ENCODE data around the gene SLC25A11. TPM values are rescaled to one million over a fixed set of nuclear protein-coding genes. Genes with fewer than 3 reads are reported as not detected.

Gene SLC25A11
- total and polyA plus RNA-seq, 2 donors = 30.9 to 46.7 TPM

GRCh38 chr17:4902540-4902939, 37.3 kb downstream of the SLC25A11 start:
- Histone ChIP-seq H3K27me3 (ENCODE audit: control insufficient read depth in 2 of 2, insufficient read depth in 1 of 2, low read length in 1 of 2) (peaks cover 40 to 59% of the 10 kb centered on the region in 2 donors), H3K4me1 (ENCODE audit: control insufficient read depth in 2 of 2, insufficient read depth in 2 of 2, low read length in 2 of 2) (peaks cover 11 to 47% of the 10 kb centered on the region in 2 donors), H3K4me3 (ENCODE audit: low read length in 2 of 2) (no peak overlapping the region), H3K36me3 (ENCODE audit: control insufficient read depth in 2 of 2, insufficient read depth in 2 of 2, low read length in 1 of 2) (no peaks in the 10 kb centered on the region), H3K9me3 (ENCODE audit: control insufficient read depth in 2 of 2, insufficient read depth in 1 of 2, low read length in 1 of 2) (peaks cover 3 to 19% of the 10 kb centered on the region in 2 donors), H3K27ac (ENCODE audit: low read depth in 1 of 2, low read length in 1 of 2) (no peak overlapping the region)
- DNase-seq (ENCODE audit: low read depth in 6 of 9, low spot score in 9 of 9) = no peak
- WGBS = 83% methylated on average over 8 of the region's 8 CpGs

- no peak overlapping the region for H3K4me3 ChIP-seq (ENCODE audit: low read length in 2 of 2)
- peaks cover 3 to 19% of the 10 kb centered on the region in 2 donors for H3K9me3 ChIP-seq (ENCODE audit: control insufficient read depth in 2 of 2, insufficient read depth in 1 of 2, low read length in 1 of 2)
- peaks cover under 1 to 5% of the 10 kb centered on the region in 2 donors for H3K36me3 ChIP-seq (ENCODE audit: control insufficient read depth in 2 of 2, insufficient read depth in 2 of 2, low read length in 1 of 2)
- WGBS = 41% methylated on average over 48 of the region's 48 CpGs
- peaks cover 40 to 59% of the 10 kb centered on the region in 2 donors for H3K27me3 ChIP-seq (ENCODE audit: control insufficient read depth in 2 of 2, insufficient read depth in 1 of 2, low read length in 1 of 2)
- peaks cover 11 to 47% of the 10 kb centered on the region in 2 donors for H3K4me1 ChIP-seq (ENCODE audit: control insufficient read depth in 2 of 2, insufficient read depth in 2 of 2, low read length in 2 of 2)
- no peak overlapping the region for H3K27ac ChIP-seq (ENCODE audit: low read depth in 1 of 2, low read length in 1 of 2)
- DNase-seq (ENCODE audit: low read depth in 6 of 9, low spot score in 9 of 9) = no peak
Observed at GRCh38 chr17:4901648-4902344, 38.0 kb downstream of the SLC25A11 start.

GRCh38 chr17:4901108-4901647, 38.7 kb downstream of the SLC25A11 start:
- Histone ChIP-seq H3K9me3 (ENCODE audit: control insufficient read depth in 2 of 2, insufficient read depth in 1 of 2, low read length in 1 of 2) (peaks cover 3 to 19% of the 10 kb centered on the region in 2 donors), H3K4me3 (ENCODE audit: low read length in 2 of 2) (peak overlapping the region; percentile 16 to 29), H3K36me3 (ENCODE audit: control insufficient read depth in 2 of 2, insufficient read depth in 2 of 2, low read length in 1 of 2) (peaks cover 6 to 11% of the 10 kb centered on the region in 2 donors), H3K27me3 (ENCODE audit: control insufficient read depth in 2 of 2, insufficient read depth in 1 of 2, low read length in 1 of 2) (peaks cover 40 to 59% of the 10 kb centered on the region in 2 donors), H3K27ac (ENCODE audit: low read depth in 1 of 2, low read length in 1 of 2) (peak overlapping the region in 1 of 2 donors; percentile 8), H3K4me1 (ENCODE audit: control insufficient read depth in 2 of 2, insufficient read depth in 2 of 2, low read length in 2 of 2) (peaks cover 11 to 47% of the 10 kb centered on the region in 2 donors)
- WGBS = 39% methylated on average over 37 of the region's 37 CpGs
- DNase-seq (ENCODE audit: low read depth in 6 of 9, low spot score in 9 of 9) = no peak

DNA sequence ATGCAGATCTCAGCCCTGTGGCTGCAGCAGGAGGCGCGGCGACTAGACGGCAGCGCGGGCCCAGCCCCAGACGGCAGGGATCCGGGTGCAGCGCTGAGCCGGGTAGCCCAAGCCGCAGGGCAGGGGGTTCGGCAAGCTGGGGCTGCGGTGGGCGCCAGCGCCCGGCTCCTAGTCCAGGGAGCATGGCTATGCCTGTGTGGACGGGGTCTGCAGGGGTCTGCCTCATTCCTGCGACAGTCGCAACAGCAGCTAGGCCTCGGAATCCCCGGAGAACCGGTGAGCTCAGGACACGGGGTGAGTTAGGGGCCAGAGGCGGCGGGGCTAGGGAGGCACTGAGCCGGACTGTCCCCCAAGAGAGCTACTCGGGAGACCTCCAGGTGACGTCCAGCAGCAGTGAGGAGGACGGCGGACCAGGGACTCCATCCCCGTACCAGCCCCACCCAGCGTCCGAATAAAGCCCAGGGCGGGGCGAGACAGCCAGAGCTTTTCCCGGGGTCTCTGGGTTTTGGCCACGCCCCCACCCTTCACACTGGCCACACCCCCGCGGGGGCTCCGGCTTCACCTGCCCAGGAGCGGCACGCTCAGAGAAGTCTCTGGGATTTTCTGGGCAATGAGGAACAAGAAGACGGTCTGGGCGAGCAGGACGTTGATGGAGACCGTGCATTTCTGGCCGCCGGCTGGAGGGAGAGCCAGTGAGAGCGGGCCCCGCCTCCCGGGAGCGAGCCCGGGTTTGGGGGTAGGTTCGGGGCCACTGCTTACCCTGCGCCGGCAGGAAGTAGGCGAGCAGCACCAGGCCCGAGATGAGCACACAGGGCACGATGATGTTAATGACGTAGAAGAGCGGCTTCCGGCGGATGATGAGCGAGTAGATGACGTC, 39.4 kb downstream of the SLC25A11 start:
- H3K9me3 ChIP-seq (ENCODE audit: control insufficient read depth in 2 of 2, insufficient read depth in 1 of 2, low read length in 1 of 2) = peaks cover 3 to 19% of the 10 kb centered on the region in 2 donors
- DNase-seq (ENCODE audit: low read depth in 6 of 9, low spot score in 9 of 9) = peak in 2 of 9 donors; percentile 60 to 68
- peaks cover 10 to 18% of the 10 kb centered on the region in 2 donors for H3K36me3 ChIP-seq (ENCODE audit: control insufficient read depth in 2 of 2, insufficient read depth in 2 of 2, low read length in 1 of 2)
- H3K4me3 ChIP-seq (ENCODE audit: low read length in 2 of 2) = peak overlapping the region; percentile 16 to 29
- H3K27me3 ChIP-seq (ENCODE audit: control insufficient read depth in 2 of 2, insufficient read depth in 1 of 2, low read length in 1 of 2) = peaks cover 40 to 56% of the 10 kb centered on the region in 2 donors
- peaks cover 11 to 47% of the 10 kb centered on the region in 2 donors for H3K4me1 ChIP-seq (ENCODE audit: control insufficient read depth in 2 of 2, insufficient read depth in 2 of 2, low read length in 2 of 2)
- WGBS = 13% methylated on average over 65 of the region's 65 CpGs
- H3K27ac ChIP-seq (ENCODE audit: low read depth in 1 of 2, low read length in 1 of 2) = no peak overlapping the region

- peaks cover 38 to 56% of the 10 kb centered on the region in 2 donors for H3K27me3 ChIP-seq (ENCODE audit: control insufficient read depth in 2 of 2, insufficient read depth in 1 of 2, low read length in 1 of 2)
- peak in 8 of 9 donors; percentile 48 to 83 (median 66) for DNase-seq (ENCODE audit: low read depth in 6 of 9, low spot score in 9 of 9)
- peaks cover 11 to 47% of the 10 kb centered on the region in 2 donors for H3K4me1 ChIP-seq (ENCODE audit: control insufficient read depth in 2 of 2, insufficient read depth in 2 of 2, low read length in 2 of 2)
- H3K27ac ChIP-seq (ENCODE audit: low read depth in 1 of 2, low read length in 1 of 2) = no peak within 1 kb of the TSS
- H3K4me3 ChIP-seq (ENCODE audit: low read length in 2 of 2) = peak within 1 kb of the TSS; percentile 37 to 61
- 14% methylated on average over 60 of the region's 60 CpGs for WGBS
- peaks cover 3 to 19% of the 10 kb centered on the region in 2 donors for H3K9me3 ChIP-seq (ENCODE audit: control insufficient read depth in 2 of 2, insufficient read depth in 1 of 2, low read length in 1 of 2)
- peaks cover 19 to 26% of the 10 kb centered on the region in 2 donors for H3K36me3 ChIP-seq (ENCODE audit: control insufficient read depth in 2 of 2, insufficient read depth in 2 of 2, low read length in 1 of 2)
Observed at GRCh38 chr17:4899341-4900230, 40.3 kb downstream of the SLC25A11 start, which contains the start of gene C17orf107. C17orf107 (plus strand) TSS chr17:4899536; CDS start chr17:4899763, 227 bp downstream.

GRCh38 chr17:4898927-4899326, 40.9 kb downstream of the SLC25A11 start:
- peaks cover 11 to 47% of the 10 kb centered on the region in 2 donors for H3K4me1 ChIP-seq (ENCODE audit: control insufficient read depth in 2 of 2, insufficient read depth in 2 of 2, low read length in 2 of 2)

DNA sequence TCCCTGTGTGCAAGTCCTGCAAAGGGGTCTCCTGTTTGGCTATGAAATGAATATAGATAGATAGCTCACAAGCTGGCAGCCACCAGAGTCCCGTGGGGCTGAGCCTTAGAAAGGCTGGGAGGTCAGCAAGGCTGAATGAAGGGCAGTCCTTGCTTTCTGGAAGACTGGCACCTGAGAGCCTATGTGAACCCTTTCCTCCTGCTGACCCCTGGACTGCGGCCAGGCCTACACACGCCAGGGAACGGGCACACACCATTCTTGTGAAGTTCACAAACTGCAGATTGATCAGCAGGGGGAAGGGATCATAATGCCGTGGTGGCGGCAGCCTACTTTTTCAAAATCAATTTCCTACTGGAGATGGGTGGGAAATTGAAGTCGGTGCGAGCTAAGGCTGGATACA, 41.5 kb downstream of the SLC25A11 start:
- Histone ChIP-seq H3K36me3 (ENCODE audit: control insufficient read depth in 2 of 2, insufficient read depth in 2 of 2, low read length in 1 of 2) (peaks cover 31 to 38% of the 10 kb centered on the region in 2 donors), H3K4me1 (ENCODE audit: control insufficient read depth in 2 of 2, insufficient read depth in 2 of 2, low read length in 2 of 2) (peaks cover 11 to 45% of the 10 kb centered on the region in 2 donors), H3K27me3 (ENCODE audit: control insufficient read depth in 2 of 2, insufficient read depth in 1 of 2, low read length in 1 of 2) (peaks cover 37 to 54% of the 10 kb centered on the region in 2 donors), H3K27ac (ENCODE audit: low read depth in 1 of 2, low read length in 1 of 2) (no peak overlapping the region), H3K4me3 (ENCODE audit: low read length in 2 of 2) (no peak overlapping the region), H3K9me3 (ENCODE audit: control insufficient read depth in 2 of 2, insufficient read depth in 1 of 2, low read length in 1 of 2) (peaks cover 3 to 19% of the 10 kb centered on the region in 2 donors)
- DNase-seq (ENCODE audit: low read depth in 6 of 9, low spot score in 9 of 9) = no peak
- 97% methylated on average over 8 of the region's 8 CpGs for WGBS

More at GRCh38 chr17:4898927-4899326, 40.9 kb downstream of the SLC25A11 start:
- 31% methylated on average over 34 of the region's 34 CpGs for WGBS
- no peak overlapping the region for H3K27ac ChIP-seq (ENCODE audit: low read depth in 1 of 2, low read length in 1 of 2)
- H3K4me3 ChIP-seq (ENCODE audit: low read length in 2 of 2) = peak overlapping the region in 1 of 2 donors; percentile 61
- H3K27me3 ChIP-seq (ENCODE audit: control insufficient read depth in 2 of 2, insufficient read depth in 1 of 2, low read length in 1 of 2) = peaks cover 37 to 56% of the 10 kb centered on the region in 2 donors
- H3K9me3 ChIP-seq (ENCODE audit: control insufficient read depth in 2 of 2, insufficient read depth in 1 of 2, low read length in 1 of 2) = peaks cover 3 to 19% of the 10 kb centered on the region in 2 donors
- no peak for DNase-seq (ENCODE audit: low read depth in 6 of 9, low spot score in 9 of 9)
- H3K36me3 ChIP-seq (ENCODE audit: control insufficient read depth in 2 of 2, insufficient read depth in 2 of 2, low read length in 1 of 2) = peaks cover 26 to 32% of the 10 kb centered on the region in 2 donors

DNA sequence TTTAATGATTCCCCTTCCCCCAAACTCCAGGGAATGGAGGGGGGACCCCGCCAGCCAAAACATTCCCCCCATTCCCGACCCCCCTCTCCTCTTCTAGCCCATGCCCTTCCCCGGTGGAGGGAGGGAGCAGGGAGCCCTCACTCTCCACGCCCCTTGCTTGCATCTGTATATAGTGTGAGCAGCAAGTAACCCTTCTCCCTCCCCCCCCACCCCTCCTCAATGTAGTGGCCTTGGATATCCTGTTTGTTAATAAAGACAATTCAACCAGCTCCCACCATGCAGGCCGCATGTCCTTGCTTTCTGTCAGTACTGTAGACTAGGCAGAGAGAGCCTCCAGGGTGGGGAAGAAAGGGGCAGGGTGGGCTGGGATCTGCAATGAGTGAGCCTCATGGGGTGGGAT, 42.1 kb downstream of the SLC25A11 start:
- peaks cover 36 to 43% of the 10 kb centered on the region in 2 donors for H3K36me3 ChIP-seq (ENCODE audit: control insufficient read depth in 2 of 2, insufficient read depth in 2 of 2, low read length in 1 of 2)
- H3K4me3 ChIP-seq (ENCODE audit: low read length in 2 of 2) = no peak overlapping the region
- no peak for DNase-seq (ENCODE audit: low read depth in 6 of 9, low spot score in 9 of 9)
- no peak overlapping the region for H3K27ac ChIP-seq (ENCODE audit: low read depth in 1 of 2, low read length in 1 of 2)
- H3K4me1 ChIP-seq (ENCODE audit: control insufficient read depth in 2 of 2, insufficient read depth in 2 of 2, low read length in 2 of 2) = peaks cover 7 to 39% of the 10 kb centered on the region in 2 donors
- H3K27me3 ChIP-seq (ENCODE audit: control insufficient read depth in 2 of 2, insufficient read depth in 1 of 2, low read length in 1 of 2) = peaks cover 37 to 49% of the 10 kb centered on the region in 2 donors
- H3K9me3 ChIP-seq (ENCODE audit: control insufficient read depth in 2 of 2, insufficient read depth in 1 of 2, low read length in 1 of 2) = peaks cover 3 to 19% of the 10 kb centered on the region in 2 donors
- WGBS = 97% methylated on average over 5 of the region's 5 CpGs

Data from thymus (tissue), 11 donors.